GM10248 (cell line): ENCODE measurements around the gene ST6GAL1.

Source experiments
- CTCF ChIA-PET: fragments of 300-600 bp; sonication (Branson Sonifier 250); formaldehyde crosslinking; extraction: SDS; loops from one replicate; lab custom pipeline; 2021; ENCODE audit warnings: antibody characterized with exemption; lab: Yijun Ruan, JAX
- POLR2A ChIA-PET: fragments of 350-650 bp; sonication (Branson Sonifier 250); formaldehyde crosslinking; extraction: SDS; loops from one replicate; lab custom pipeline; 2020; ENCODE audit warnings: antibody characterized with exemption; lab: Yijun Ruan, JAX
- DNase-seq: peaks from one replicate; pipeline ENCODE4 v3.0.0; 2012; ENCODE audit errors: extremely low spot score
- CTCF ChIP-seq: IDR thresholded peaks from 2 replicates; pipeline ENCODE4 v1.5.1; 2012; ENCODE audit warnings: mild to moderate bottlenecking, low read depth; ENCODE audit errors: extremely low read depth, missing control alignments, control extremely low read depth

Gene ST6GAL1

GRCh38 chr3:187039100-187039722, 108.9 kb downstream of the ST6GAL1 start:
- no peak for DNase-seq
- ChIA-PET CTCF (interaction anchor here (0.8 to 3.1 kb wide), 5 partner anchors 9 to 126 kb away, joined by 3 to 17 read pairs (median 5); no protein-coding TSS in a partner anchor), POLR2A (interaction anchor here (0.7 kb wide), 1 partner anchor 13 kb away, joined by 3 read pairs; no protein-coding TSS in a partner anchor)
- TF ChIP-seq CTCF = no peak

GRCh38 chr3:187039723-187040414, 109.5 kb downstream of the ST6GAL1 start:
- DNase-seq = no peak
- TF ChIP-seq CTCF = no peak
- ChIA-PET CTCF (interaction anchor here (0.8 to 3.1 kb wide), 6 partner anchors 9 to 125 kb away, joined by 3 to 17 read pairs (median 6); no protein-coding TSS in a partner anchor), POLR2A (interaction anchor here (0.7 kb wide), 1 partner anchor 13 kb away, joined by 3 read pairs; no protein-coding TSS in a partner anchor)

GRCh38 chr3:187040516-187041361, 110.4 kb downstream of the ST6GAL1 start:
- no peak for TF ChIP-seq CTCF
- POLR2A ChIA-PET = interaction anchor here (0.6 to 1.2 kb wide), 2 partner anchors 24 to 41 kb away, joined by 3 to 6 read pairs; no protein-coding TSS in a partner anchor

GRCh38 chr3:187041362-187042307, 111.3 kb downstream of the ST6GAL1 start:
- peak; percentile 29 for DNase-seq
- ChIA-PET CTCF (interaction anchor here (1.6 to 3.1 kb wide), 4 partner anchors 9 to 24 kb away, joined by 5 to 17 read pairs (median 8); no protein-coding TSS in a partner anchor), POLR2A (interaction anchor here (0.6 to 1.2 kb wide), 2 partner anchors 23 to 42 kb away, joined by 3 to 6 read pairs; no protein-coding TSS in a partner anchor)
- TF ChIP-seq CTCF = no peak

More at GRCh38 chr3:187040516-187041361, 110.4 kb downstream of the ST6GAL1 start:
- DNase-seq = no peak
- CTCF ChIA-PET = interaction anchor here (1.6 to 3.1 kb wide), 5 partner anchors 8 to 124 kb away, joined by 5 to 17 read pairs (median 7); no protein-coding TSS in a partner anchor

GRCh38 chr3:187042346-187042745, 112.0 kb downstream of the ST6GAL1 start:
- no peak for TF ChIP-seq CTCF
- no peak for DNase-seq
- CTCF ChIA-PET = interaction anchor here (1.8 to 3.1 kb wide), 3 partner anchors 12 to 16 kb away, joined by 4 to 17 read pairs (median 7); no protein-coding TSS in a partner anchor
- POLR2A ChIA-PET = no interaction called here
